ENCODE results near the gene ZNF267.
A peak's percentile ranks its signal among the peaks of the same experiment; 100 is the strongest.

The ZNF267 gene

DNA sequence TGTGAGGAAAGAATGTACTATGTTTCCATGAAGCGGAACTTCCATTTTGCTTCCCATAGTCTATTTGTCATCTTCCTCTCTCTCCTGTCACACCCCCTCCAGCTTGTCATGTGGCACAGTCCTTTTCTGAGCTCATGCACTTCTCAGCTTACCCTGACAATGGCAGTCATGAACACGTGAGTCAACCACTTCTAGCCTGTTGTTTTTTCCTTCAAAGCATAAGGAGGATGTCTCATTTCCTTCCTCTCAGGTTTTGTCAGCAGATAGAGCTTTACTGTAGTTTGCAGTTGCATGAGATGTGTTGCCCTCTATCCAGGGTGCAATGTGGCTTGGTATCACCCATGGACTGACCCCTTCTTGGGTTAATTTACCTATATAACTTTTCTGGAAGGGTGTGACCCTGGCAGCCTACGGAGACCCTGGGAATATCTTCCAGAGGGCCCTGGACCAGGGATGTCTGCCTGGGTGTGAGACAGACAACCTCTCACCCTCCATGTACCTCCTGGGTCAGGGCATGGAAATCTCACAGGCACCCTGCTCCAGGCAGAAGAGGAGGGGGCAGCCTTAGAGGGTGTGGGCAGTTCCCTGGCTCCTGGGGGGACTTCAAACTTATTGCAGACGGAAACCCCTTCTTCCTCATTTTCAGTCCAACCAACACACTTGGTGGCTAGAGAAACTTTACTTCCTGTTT lies 4.0 kb upstream of the ZNF267 start:
- no peaks in the 10 kb centered on the region for H3K36me3 ChIP-seq (ENCODE audit: insufficient read depth, low read length)
- H3K4me3 ChIP-seq (ENCODE audit: low read depth in 1 of 2, low read length in 2 of 2), result no peak overlapping the region
- no peak overlapping the region for H3K9ac ChIP-seq (ENCODE audit: low read length)
- H3K27me3 ChIP-seq (ENCODE audit: control insufficient read depth in 1 of 2, insufficient read depth in 2 of 2, low read length in 2 of 2), result no peaks in the 10 kb centered on the region
- no peaks in the 10 kb centered on the region for H3K9me3 ChIP-seq (ENCODE audit: low read length)
- peaks cover 7% of the 10 kb centered on the region for H3K4me1 ChIP-seq (ENCODE audit: insufficient read depth, low read length)
- no peak overlapping the region for H3K27ac ChIP-seq (ENCODE audit: low read depth, low read length)

DNA sequence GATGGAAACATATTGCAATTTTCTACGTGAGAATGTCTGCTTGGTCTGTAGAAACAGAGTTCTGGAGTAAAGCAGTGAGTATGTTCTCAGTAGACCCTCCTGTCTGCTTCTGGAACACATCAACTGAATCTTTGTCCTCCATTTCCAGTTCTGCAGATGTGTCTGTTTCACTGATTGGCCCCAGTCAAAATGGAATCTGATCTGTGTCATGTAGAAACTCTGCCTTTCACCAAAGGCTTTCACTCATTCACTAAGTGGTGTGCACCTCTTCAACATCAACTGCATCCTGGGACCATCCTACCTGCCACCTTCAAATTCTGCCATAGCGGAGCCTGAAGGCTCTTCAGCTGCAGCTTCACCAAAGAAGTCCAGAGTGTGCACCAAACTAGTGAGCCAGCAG lies 2.8 kb upstream of the ZNF267 start:
- Histone ChIP-seq H3K9ac (ENCODE audit: low read length) (no peak overlapping the region), H3K27me3 (ENCODE audit: control insufficient read depth in 1 of 2, insufficient read depth in 2 of 2, low read length in 2 of 2) (no peaks in the 10 kb centered on the region), H3K9me3 (ENCODE audit: low read length) (no peaks in the 10 kb centered on the region), H3K27ac (ENCODE audit: low read depth, low read length) (no peak overlapping the region), H3K4me1 (ENCODE audit: insufficient read depth, low read length) (peaks cover 18% of the 10 kb centered on the region), H3K36me3 (ENCODE audit: insufficient read depth, low read length) (no peaks in the 10 kb centered on the region), H3K4me3 (ENCODE audit: low read depth in 1 of 2, low read length in 2 of 2) (no peak overlapping the region)

DNA sequence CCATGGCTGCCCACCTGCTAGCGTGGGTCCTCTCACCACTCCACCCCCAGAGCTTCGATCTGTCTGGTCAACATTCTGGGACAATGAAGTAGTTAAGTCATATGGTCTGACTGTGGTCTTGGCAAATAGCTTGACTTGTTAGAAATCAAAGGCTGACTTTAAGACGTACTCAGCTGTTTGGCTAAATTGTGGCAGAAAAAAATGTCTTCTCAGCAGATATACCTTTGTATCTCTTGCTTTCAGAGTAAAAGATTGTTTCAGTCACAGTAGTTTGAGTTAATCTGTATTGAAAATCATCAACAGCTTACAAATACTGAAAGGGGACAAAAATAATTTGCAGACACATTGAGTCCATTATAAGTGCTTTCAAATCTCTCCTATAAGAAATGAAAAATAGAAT lies 2.1 kb upstream of the ZNF267 start:
- Histone ChIP-seq H3K9ac (ENCODE audit: low read length) (no peak overlapping the region), H3K4me1 (ENCODE audit: insufficient read depth, low read length) (peaks cover 20% of the 10 kb centered on the region), H3K36me3 (ENCODE audit: insufficient read depth, low read length) (no peaks in the 10 kb centered on the region), H3K27me3 (ENCODE audit: control insufficient read depth in 1 of 2, insufficient read depth in 2 of 2, low read length in 2 of 2) (no peaks in the 10 kb centered on the region), H3K4me3 (ENCODE audit: low read depth in 1 of 2, low read length in 2 of 2) (no peak overlapping the region), H3K27ac (ENCODE audit: low read depth, low read length) (no peak overlapping the region), H3K9me3 (ENCODE audit: low read length) (no peaks in the 10 kb centered on the region)

DNA sequence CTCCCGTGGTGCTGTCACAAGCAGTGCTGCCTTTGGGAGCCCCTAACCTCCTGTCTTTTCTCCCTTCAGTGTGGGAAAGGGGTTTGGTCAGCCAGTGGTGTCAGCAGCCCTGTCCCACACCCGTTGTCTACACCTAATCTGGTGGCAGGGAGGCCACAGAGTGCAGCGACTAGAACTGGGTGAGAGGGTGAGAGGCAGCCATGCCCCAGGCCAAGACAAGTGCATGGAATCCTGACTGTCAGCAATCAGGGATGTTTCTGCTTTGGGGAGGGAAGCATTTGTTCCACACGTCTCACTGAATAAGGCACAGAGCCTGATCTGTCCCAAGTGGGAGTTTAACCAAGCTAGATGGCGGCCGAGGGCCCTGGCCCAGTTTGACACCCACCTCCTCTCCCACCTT lies 1.4 kb upstream of the ZNF267 start:
- no peaks in the 10 kb centered on the region for H3K36me3 ChIP-seq (ENCODE audit: insufficient read depth, low read length)
- H3K27me3 ChIP-seq (ENCODE audit: control insufficient read depth in 1 of 2, insufficient read depth in 2 of 2, low read length in 2 of 2), result no peaks in the 10 kb centered on the region
- H3K9ac ChIP-seq (ENCODE audit: low read length), result no peak overlapping the region
- H3K9me3 ChIP-seq (ENCODE audit: low read length), result no peaks in the 10 kb centered on the region
- no peak overlapping the region for H3K4me3 ChIP-seq (ENCODE audit: low read depth in 1 of 2, low read length in 2 of 2)
- H3K27ac ChIP-seq (ENCODE audit: low read depth, low read length), result no peak overlapping the region
- H3K4me1 ChIP-seq (ENCODE audit: insufficient read depth, low read length), result peaks cover 27% of the 10 kb centered on the region

DNA sequence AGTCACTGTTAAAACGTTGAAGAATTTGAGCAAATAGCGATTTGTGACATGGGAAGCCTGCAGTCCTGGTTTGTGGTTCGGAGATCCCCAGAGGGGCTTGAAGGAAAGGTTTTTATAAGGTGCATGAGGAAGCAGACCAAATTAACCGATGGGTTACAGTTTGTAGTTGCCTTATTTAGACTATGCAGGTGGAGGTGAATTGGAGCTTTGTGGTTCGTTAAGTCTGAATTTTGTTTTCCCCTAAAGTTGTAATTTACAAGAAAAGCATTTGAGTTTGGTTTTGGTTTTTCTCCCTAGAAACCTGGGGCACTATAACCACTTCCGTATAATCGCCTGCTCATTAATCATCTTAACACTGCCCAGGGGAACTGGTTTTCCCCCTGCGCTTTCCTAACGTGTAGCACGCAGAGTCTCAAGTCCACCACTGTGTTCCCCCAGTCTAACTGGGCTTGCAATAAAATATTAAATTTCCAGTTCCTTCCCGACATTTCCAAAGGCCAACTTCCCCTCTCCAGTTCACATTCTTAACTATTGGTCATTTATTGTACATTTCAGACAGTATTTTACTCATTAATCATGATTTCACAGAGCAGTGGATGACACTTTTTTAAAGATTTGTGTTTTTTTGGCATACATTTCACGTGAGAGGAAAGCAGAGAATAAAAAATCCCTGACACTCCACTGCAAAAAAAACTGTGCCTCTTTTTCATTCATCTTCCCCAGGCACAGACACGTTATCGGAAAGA lies 932 bp downstream of the ZNF267 start:
- peak overlapping the region; percentile 87 for H3K9ac ChIP-seq (ENCODE audit: low read length)
- peak overlapping the region; percentile 82 to 99 for H3K4me3 ChIP-seq (ENCODE audit: low read depth in 1 of 2, low read length in 2 of 2)
- H3K27ac ChIP-seq (ENCODE audit: low read depth, low read length), result peak overlapping the region; percentile 99
- no peaks in the 10 kb centered on the region for H3K27me3 ChIP-seq (ENCODE audit: control insufficient read depth in 1 of 2, insufficient read depth in 2 of 2, low read length in 2 of 2)
- H3K4me1 ChIP-seq (ENCODE audit: insufficient read depth, low read length), result peaks cover 37% of the 10 kb centered on the region
- H3K9me3 ChIP-seq (ENCODE audit: low read length), result no peaks in the 10 kb centered on the region
- H3K36me3 ChIP-seq (ENCODE audit: insufficient read depth, low read length), result no peaks in the 10 kb centered on the region

DNA sequence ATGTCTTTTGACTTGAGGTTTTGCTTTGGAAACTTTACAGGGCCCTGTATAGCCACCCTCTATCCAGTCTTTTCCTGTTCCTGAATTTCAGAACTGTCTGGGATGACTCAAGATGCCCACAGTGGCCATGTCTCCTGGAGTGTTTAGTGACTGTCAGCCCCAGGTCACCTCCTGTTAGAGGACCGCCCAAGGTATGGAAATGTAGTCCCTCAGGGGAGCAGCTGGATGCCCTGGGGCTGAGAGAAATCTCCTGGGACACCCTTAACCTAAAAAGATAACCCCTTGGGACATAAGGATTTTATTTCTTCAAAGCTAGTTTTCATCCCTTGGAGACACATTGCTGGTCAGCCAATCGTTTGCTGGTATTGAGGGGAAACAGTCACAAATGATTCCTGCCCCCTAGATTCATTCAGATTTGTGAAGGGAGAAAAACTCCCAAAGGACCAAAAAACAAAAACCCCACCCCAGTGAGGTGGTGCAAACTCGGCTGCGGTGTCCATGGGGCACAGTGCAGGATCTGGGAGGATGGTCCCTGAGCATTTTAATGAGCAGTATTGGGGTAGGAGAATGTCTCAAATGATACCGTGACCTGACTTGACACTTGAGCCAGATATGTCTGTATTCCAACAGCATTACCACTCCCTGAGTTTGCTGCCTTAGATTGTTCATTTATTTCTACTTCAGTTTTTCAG lies 1.7 kb downstream of the ZNF267 start:
- Histone ChIP-seq H3K9me3 (ENCODE audit: low read length) (no peaks in the 10 kb centered on the region), H3K27ac (ENCODE audit: low read depth, low read length) (peak overlapping the region; percentile 99), H3K4me3 (ENCODE audit: low read depth in 1 of 2, low read length in 2 of 2) (peak overlapping the region; percentile 4 to 82), H3K36me3 (ENCODE audit: insufficient read depth, low read length) (no peaks in the 10 kb centered on the region), H3K27me3 (ENCODE audit: control insufficient read depth in 1 of 2, insufficient read depth in 2 of 2, low read length in 2 of 2) (no peaks in the 10 kb centered on the region), H3K9ac (ENCODE audit: low read length) (peak overlapping the region; percentile 87), H3K4me1 (ENCODE audit: insufficient read depth, low read length) (peaks cover 43% of the 10 kb centered on the region)

DNA sequence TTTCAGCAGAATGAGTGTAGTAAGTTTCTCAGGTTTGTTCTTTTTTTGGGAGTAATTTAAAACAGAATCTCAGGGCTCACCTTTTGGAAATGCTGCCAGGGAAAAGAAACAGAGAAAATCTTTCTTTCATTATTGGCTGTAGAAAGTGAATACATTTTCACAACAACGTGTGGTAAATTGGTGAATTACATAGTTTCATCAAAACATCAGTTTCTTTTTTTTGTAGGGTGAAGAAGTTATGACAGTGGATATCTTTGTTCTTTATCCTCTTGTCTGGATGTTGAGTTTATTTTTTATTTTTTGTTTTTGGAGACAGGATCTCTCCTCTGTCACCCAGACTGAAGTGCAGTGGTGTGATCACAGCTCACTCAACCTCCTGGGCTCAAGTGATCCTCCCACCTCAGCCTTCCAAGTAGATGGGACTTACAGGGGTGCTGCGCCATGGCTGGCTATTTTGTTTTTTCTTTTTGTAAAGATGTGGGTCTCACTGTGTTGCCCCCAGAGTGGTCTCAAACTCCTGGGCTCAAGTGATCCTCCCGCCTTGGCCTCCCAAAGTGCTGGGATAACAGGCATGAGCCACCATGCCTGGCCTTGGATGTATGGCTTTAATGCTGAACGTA lies 2.4 kb downstream of the ZNF267 start:
- Histone ChIP-seq H3K9me3 (ENCODE audit: low read length) (no peaks in the 10 kb centered on the region), H3K27me3 (ENCODE audit: control insufficient read depth in 1 of 2, insufficient read depth in 2 of 2, low read length in 2 of 2) (no peaks in the 10 kb centered on the region), H3K4me3 (ENCODE audit: low read depth in 1 of 2, low read length in 2 of 2) (no peak overlapping the region), H3K36me3 (ENCODE audit: insufficient read depth, low read length) (no peaks in the 10 kb centered on the region), H3K9ac (ENCODE audit: low read length) (no peak overlapping the region), H3K27ac (ENCODE audit: low read depth, low read length) (no peak overlapping the region), H3K4me1 (ENCODE audit: insufficient read depth, low read length) (peaks cover 48% of the 10 kb centered on the region)

DNA sequence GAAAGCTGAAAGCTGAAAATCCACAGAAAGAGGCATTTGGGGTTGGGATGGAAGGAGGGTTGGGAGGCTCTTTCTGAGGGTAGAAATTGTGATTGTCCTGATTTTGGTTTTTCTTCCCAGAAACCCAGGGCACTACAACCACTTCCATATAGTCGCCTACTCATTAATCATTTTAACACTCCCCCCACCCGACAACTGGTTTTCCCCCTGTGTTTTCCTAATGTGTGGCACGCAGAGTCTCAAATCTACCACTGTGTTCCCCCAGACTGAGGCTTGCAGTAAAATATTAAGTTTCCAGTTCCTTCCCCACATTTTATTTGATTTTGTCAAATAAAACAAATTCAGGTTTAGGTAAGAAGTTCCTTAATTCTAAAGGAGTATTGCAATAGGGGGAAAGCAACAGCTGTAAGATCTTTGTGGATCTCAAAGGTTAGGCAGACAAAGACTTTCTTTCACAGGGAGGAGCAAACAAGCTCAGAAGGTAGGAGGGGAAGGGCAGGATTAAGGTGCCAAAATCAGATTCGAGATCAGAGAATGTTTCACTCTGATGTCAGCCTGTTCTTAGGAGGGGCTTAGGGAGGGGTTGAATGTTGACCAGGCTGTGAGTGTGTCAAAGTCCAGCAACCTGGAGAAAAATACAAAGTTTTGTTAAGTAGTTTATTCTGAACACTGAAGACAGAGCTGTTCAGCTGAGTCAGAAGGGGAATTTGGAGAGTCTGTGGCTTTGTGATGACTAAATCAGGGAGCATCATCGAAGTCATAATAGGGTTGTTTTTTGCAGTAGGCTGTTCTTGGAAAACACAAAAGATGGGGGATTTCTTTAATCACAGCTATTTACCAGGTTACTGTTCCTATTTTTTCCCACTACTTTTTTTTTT lies 3.6 kb downstream of the ZNF267 start:
- Histone ChIP-seq H3K9ac (ENCODE audit: low read length) (no peak overlapping the region), H3K4me1 (ENCODE audit: insufficient read depth, low read length) (peaks cover 48% of the 10 kb centered on the region), H3K9me3 (ENCODE audit: low read length) (no peaks in the 10 kb centered on the region), H3K36me3 (ENCODE audit: insufficient read depth, low read length) (no peaks in the 10 kb centered on the region), H3K4me3 (ENCODE audit: low read depth in 1 of 2, low read length in 2 of 2) (no peak overlapping the region), H3K27ac (ENCODE audit: low read depth, low read length) (peak overlapping the region; percentile 24), H3K27me3 (ENCODE audit: control insufficient read depth in 1 of 2, insufficient read depth in 2 of 2, low read length in 2 of 2) (no peaks in the 10 kb centered on the region)

DNA sequence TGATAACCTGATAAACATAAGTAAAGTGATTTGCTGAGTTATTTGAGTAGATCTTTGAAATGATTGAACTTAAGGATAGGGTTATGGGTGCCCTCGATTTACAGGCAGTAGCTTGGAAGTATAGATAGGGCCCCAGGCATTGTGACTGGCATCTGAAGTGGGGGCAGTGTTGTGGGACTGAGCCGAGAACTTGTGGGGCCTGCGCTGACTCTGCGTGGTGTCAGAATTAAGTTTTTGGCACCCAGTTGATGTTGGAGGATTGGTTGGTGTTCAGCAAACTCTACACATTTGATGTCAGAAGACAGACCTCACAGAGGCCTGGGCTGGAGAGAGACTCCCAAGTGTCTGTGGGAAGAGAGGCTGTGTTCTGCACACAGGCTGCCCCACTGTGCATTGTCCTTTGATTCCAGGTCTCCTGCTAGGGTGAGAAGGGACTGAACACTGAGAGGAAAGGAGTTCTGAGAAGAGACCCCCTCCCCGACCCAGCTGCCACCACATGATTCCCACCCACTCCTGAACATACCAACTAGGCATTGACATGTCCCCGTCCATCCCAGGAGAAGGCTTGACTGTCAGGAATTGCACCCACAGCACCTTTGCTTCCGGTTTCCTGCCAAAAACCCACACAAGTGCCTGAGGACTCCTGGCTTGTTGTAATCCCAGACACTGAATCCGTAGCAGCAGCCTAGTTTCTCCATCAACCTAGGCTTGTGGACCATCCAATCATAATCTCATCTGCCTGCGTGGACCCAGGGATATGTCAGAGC lies 4.5 kb downstream of the ZNF267 start:
- Histone ChIP-seq H3K4me3 (ENCODE audit: low read depth in 1 of 2, low read length in 2 of 2) (no peak overlapping the region), H3K36me3 (ENCODE audit: insufficient read depth, low read length) (no peaks in the 10 kb centered on the region), H3K27me3 (ENCODE audit: control insufficient read depth in 1 of 2, insufficient read depth in 2 of 2, low read length in 2 of 2) (no peaks in the 10 kb centered on the region), H3K27ac (ENCODE audit: low read depth, low read length) (peak overlapping the region; percentile 14), H3K4me1 (ENCODE audit: insufficient read depth, low read length) (peaks cover 47% of the 10 kb centered on the region), H3K9me3 (ENCODE audit: low read length) (no peaks in the 10 kb centered on the region), H3K9ac (ENCODE audit: low read length) (no peak overlapping the region)

DNA sequence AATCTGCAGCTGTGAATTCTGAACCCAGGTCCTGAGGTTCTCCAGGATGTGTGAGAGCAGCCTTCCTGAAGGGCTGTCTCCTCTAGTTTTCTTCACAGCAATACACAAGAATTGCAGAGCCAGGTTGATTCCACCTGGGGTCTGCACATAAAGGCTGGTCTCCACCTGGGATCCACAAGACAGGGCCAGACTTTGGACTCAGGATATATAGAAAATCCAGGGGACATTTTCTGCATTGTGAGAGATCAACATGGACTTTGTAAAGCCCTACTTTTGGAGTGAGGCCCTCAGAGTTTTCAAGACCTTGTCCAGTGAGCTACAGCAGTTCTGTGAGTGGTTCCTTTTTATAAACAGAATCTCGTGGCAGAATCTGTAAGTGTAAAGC lies 6.3 kb downstream of the ZNF267 start:
- no peaks in the 10 kb centered on the region for H3K9me3 ChIP-seq (ENCODE audit: low read length)
- no peak overlapping the region for H3K27ac ChIP-seq (ENCODE audit: low read depth, low read length)
- H3K36me3 ChIP-seq (ENCODE audit: insufficient read depth, low read length), result no peaks in the 10 kb centered on the region
- no peak overlapping the region for H3K4me3 ChIP-seq (ENCODE audit: low read depth in 1 of 2, low read length in 2 of 2)
- H3K4me1 ChIP-seq (ENCODE audit: insufficient read depth, low read length), result peaks cover 39% of the 10 kb centered on the region
- H3K27me3 ChIP-seq (ENCODE audit: control insufficient read depth in 1 of 2, insufficient read depth in 2 of 2, low read length in 2 of 2), result no peaks in the 10 kb centered on the region
- H3K9ac ChIP-seq (ENCODE audit: low read length), result no peak overlapping the region

All from muscle layer of colon (tissue), 2 donors.